IMR-90 (cell line): ENCODE data around the gene VOPP1.

Experiments
- CHD1 ChIP-seq: IDR thresholded peaks from 2 replicates; pipeline ENCODE4 v1.6.1; 2012; ENCODE audit warnings: low read depth, low read length, improper control_type of control experiment
- CTCF ChIP-seq: conservative IDR thresholded peaks from 2 replicates; pipeline ENCODE4 v1.5.1; 2012; ENCODE audit warnings: mild to moderate bottlenecking, low read depth, low read length, improper control_type of control experiment
- MXI1 ChIP-seq: IDR thresholded peaks from 2 replicates; pipeline ENCODE4 v1.6.1; 2012; ENCODE audit warnings: low read depth, mild to moderate bottlenecking, low read length, moderate library complexity, borderline replicate concordance
- POLR2A ChIP-seq: IDR thresholded peaks from 2 replicates; pipeline ENCODE4 v1.6.1; 2012; ENCODE audit warnings: mild to moderate bottlenecking, low read depth, low read length
- RAD21 ChIP-seq: IDR thresholded peaks from 2 replicates; pipeline ENCODE4 v1.6.1; 2012; ENCODE audit warnings: low read length, improper control_type of control experiment

GRCh38 chr7:55563596-55564325, 8.5 kb downstream of the VOPP1 start:
- no peak for TF ChIP-seq CTCF
- no peak for TF ChIP-seq RAD21
- no peak for TF ChIP-seq POLR2A
- TF ChIP-seq MXI1: no peak
- TF ChIP-seq CHD1: no peak
